Measurements from ENCODE around the gene DMRTC2. TPM values are rescaled to one million over a fixed set of nuclear protein-coding genes. Genes with fewer than 3 reads are reported as not detected.

Gene DMRTC2
- total RNA-seq, 1 donor from 2014 or later, result not detected

DNA sequence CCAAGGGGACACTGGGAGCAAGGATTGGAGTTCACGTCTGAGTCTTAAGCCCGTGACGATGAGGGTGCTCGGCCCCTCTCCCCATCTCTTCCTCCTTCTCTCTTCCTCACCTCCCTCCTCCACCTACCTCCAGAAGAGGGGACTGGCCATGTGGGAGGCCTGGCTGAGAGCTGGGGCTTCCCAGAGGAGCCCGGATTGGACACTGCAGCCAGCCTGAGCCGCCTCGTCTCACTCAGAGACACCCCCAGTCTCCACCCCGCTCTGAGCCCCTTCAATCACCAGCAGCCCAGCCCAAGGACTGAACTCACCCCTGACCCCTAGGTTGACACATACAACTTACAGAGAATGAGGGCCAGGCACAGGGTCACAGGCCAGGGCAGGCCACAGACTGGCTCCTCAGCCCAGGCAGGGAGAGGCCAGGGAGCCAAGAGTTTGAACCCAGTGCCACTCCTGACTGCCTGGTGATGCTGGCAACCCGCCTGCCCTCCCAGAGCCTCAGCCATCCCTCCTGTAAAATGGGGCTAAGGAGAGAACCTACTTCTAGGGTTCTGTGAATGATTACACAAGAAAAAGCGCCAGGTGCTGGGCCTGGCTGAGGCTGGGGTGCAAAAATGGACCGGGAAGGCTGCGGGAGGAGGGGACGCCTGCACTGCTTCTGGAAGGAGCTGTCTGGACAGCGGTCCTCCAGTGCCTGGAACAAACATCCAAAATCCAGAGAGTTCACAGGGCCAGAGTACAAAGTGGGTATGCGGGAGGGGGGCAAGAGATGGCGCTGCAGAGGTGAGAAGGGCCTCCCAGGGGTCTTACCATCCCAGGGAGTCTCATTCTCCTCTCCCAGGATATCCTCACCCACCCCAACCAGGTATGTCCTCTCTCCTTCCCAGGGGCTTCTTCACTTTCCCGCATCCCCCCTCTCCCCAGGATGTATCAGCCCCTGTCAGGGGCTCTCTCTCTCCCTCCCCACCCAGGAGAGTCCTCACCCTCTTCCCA, 33.4 kb downstream of the DMRTC2 start:
- Histone ChIP-seq H3K4me3 (ENCODE audit: insufficient read depth, low read depth, low read length) (no peak overlapping the region), H3K4me2 (ENCODE audit: low read length) (no peak overlapping the region), H2AFZ (ENCODE audit: low read depth, low read length) (no peak overlapping the region), H3K27ac (ENCODE audit: low read depth, low read length) (no peak overlapping the region), H4K20me1 (ENCODE audit: insufficient read depth, low read length) (no peaks in the 10 kb centered on the region), H3K9me3 (ENCODE audit: insufficient read depth, low read depth, low read length) (no peaks in the 10 kb centered on the region), H3K9ac (ENCODE audit: low read length) (no peak overlapping the region), H3K36me3 (ENCODE audit: insufficient read depth, low read length) (no peaks in the 10 kb centered on the region), H3K4me1 (ENCODE audit: insufficient read depth, low read length) (peaks cover 5% of the 10 kb centered on the region), H3K79me2 (ENCODE audit: insufficient read depth, low read length) (no peaks in the 10 kb centered on the region), H3K27me3 (ENCODE audit: insufficient read depth, low read length) (peaks cover 2% of the 10 kb centered on the region)
- H3K27me3 Mint-ChIP-seq (ENCODE audit: low read depth, unreplicated experiment), result peaks cover 7% of the 10 kb centered on the region
- no peaks in the 10 kb centered on the region for H3K36me3 Mint-ChIP-seq (ENCODE audit: low read depth, unreplicated experiment)
- DNase-seq (ENCODE audit: low read depth), result no peak
- no peaks in the 10 kb centered on the region for H3K4me1 Mint-ChIP-seq (ENCODE audit: low read depth, unreplicated experiment)
- no peaks in the 10 kb centered on the region for H3K9me3 Mint-ChIP-seq (ENCODE audit: unreplicated experiment)
- TF ChIP-seq EZH2 (IDR thresholded peaks at IDR 0.05; ENCODE audit: insufficient read depth, low read length), result no peak
- TF ChIP-seq, protein P1, sequence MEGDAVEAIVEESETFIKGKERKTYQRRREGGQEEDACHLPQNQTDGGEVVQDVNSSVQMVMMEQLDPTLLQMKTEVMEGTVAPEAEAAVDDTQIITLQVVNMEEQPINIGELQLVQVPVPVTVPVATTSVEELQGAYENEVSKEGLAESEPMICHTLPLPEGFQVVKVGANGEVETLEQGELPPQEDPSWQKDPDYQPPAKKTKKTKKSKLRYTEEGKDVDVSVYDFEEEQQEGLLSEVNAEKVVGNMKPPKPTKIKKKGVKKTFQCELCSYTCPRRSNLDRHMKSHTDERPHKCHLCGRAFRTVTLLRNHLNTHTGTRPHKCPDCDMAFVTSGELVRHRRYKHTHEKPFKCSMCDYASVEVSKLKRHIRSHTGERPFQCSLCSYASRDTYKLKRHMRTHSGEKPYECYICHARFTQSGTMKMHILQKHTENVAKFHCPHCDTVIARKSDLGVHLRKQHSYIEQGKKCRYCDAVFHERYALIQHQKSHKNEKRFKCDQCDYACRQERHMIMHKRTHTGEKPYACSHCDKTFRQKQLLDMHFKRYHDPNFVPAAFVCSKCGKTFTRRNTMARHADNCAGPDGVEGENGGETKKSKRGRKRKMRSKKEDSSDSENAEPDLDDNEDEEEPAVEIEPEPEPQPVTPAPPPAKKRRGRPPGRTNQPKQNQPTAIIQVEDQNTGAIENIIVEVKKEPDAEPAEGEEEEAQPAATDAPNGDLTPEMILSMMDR (IDR thresholded peaks at IDR 0.05; ENCODE audit: insufficient read depth, low read depth, low read length), result no peak
- H3K27ac Mint-ChIP-seq (ENCODE audit: unreplicated experiment), result no peak overlapping the region
- no peak overlapping the region for H3K4me3 Mint-ChIP-seq (ENCODE audit: unreplicated experiment)
- FAIRE-seq, result no peak

DNA sequence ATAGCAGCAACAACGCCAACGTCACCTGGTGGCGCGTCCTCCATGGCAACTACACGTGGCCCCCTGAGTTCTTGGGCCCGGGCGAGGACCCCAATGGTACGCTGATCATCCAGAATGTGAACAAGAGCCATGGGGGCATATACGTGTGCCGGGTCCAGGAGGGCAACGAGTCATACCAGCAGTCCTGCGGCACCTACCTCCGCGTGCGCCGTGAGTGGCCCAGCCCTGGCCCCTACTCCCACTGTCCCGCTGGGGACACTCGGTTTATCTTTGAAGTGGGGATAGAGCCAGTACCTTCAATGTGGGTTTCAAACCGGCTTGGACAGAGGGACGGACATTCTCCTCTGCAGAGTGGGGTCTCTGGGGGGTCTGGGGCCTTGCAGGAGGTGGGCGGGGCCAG, 34.2 kb downstream of the DMRTC2 start:
- Histone ChIP-seq H2AFZ (ENCODE audit: low read depth, low read length) (no peak overlapping the region), H3K4me3 (ENCODE audit: insufficient read depth, low read depth, low read length) (no peak overlapping the region), H3K79me2 (ENCODE audit: insufficient read depth, low read length) (peaks cover under 1% of the 10 kb centered on the region), H3K27ac (ENCODE audit: low read depth, low read length) (no peak overlapping the region), H3K9me3 (ENCODE audit: insufficient read depth, low read depth, low read length) (no peaks in the 10 kb centered on the region), H3K27me3 (ENCODE audit: insufficient read depth, low read length) (peaks cover 2% of the 10 kb centered on the region), H3K4me1 (ENCODE audit: insufficient read depth, low read length) (peaks cover 5% of the 10 kb centered on the region), H3K36me3 (ENCODE audit: insufficient read depth, low read length) (no peaks in the 10 kb centered on the region), H3K9ac (ENCODE audit: low read length) (no peak overlapping the region), H3K4me2 (ENCODE audit: low read length) (no peak overlapping the region), H4K20me1 (ENCODE audit: insufficient read depth, low read length) (no peaks in the 10 kb centered on the region)
- no peaks in the 10 kb centered on the region for H3K36me3 Mint-ChIP-seq (ENCODE audit: low read depth, unreplicated experiment)
- H3K27me3 Mint-ChIP-seq (ENCODE audit: low read depth, unreplicated experiment), result peaks cover 7% of the 10 kb centered on the region
- no peaks in the 10 kb centered on the region for H3K4me1 Mint-ChIP-seq (ENCODE audit: low read depth, unreplicated experiment)
- no peaks in the 10 kb centered on the region for H3K9me3 Mint-ChIP-seq (ENCODE audit: unreplicated experiment)
- no peak for DNase-seq (ENCODE audit: low read depth)
- TF ChIP-seq, protein P1 (IDR thresholded peaks at IDR 0.05; ENCODE audit: insufficient read depth, low read depth, low read length), result no peak
- TF ChIP-seq EZH2 (IDR thresholded peaks at IDR 0.05; ENCODE audit: insufficient read depth, low read length), result no peak
- no peak overlapping the region for H3K27ac Mint-ChIP-seq (ENCODE audit: unreplicated experiment)
- FAIRE-seq, result no peak
- no peak overlapping the region for H3K4me3 Mint-ChIP-seq (ENCODE audit: unreplicated experiment)
